Breast epithelium (tissue), 3 donors: ENCODE measurements around the gene GMDS.

Source experiments
- POLR2A ChIP-seq: fragments of 450-650 bp; IDR thresholded peaks from one replicate; pipeline ENCODE4 v1.6.1; 2016; ENCODE audit warnings: antibody characterized with exemption, mild to moderate bottlenecking, moderate library complexity
- POLR2AphosphoS5 ChIP-seq, 3 donors: sonication (generic); formaldehyde crosslinking; IDR thresholded peaks; one replicate each; pipeline ENCODE4 v1.6.1; 2017; ENCODE audit warnings: antibody characterized with exemption in 3 of 3
- TF ChIP-seq, protein P1 (sequence below), 3 donors: fragments of 450-650 bp; IDR thresholded peaks; one replicate each; pipeline ENCODE4 v1.5.1; 2016 to 2017; ENCODE audit warnings: antibody characterized with exemption in 3 of 3, mild to moderate bottlenecking in 3 of 3, moderate library complexity in 3 of 3

DNA sequence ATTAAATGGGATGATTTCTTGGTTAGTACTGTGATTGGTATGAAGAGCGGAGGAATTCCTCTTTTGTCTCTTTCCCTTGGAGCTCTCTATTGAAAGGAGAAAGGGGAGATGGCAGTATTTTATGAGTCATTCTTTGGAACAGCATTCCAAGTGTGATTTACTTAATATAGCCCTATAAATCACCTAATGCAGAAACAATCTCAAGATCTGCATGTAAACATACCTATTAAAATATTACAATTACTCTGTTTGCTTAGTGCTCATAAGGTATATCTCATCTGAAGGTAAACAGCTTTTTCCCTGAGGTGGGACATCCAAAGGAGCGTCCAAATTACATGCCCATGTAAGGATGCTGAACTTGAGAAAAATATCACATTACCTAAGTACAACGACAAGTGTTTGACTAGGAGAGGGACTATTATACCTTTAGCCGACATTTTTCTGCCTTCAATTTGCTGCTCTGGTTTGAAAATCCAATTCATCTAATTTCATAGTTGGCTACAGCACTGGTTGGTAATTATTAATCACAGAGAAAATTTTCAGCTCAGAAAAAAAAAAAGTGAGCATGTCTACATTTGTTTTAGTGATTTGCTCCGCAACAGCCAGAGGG, 406.7 kb downstream of the GMDS start:
- TF ChIP-seq, protein P1, sequence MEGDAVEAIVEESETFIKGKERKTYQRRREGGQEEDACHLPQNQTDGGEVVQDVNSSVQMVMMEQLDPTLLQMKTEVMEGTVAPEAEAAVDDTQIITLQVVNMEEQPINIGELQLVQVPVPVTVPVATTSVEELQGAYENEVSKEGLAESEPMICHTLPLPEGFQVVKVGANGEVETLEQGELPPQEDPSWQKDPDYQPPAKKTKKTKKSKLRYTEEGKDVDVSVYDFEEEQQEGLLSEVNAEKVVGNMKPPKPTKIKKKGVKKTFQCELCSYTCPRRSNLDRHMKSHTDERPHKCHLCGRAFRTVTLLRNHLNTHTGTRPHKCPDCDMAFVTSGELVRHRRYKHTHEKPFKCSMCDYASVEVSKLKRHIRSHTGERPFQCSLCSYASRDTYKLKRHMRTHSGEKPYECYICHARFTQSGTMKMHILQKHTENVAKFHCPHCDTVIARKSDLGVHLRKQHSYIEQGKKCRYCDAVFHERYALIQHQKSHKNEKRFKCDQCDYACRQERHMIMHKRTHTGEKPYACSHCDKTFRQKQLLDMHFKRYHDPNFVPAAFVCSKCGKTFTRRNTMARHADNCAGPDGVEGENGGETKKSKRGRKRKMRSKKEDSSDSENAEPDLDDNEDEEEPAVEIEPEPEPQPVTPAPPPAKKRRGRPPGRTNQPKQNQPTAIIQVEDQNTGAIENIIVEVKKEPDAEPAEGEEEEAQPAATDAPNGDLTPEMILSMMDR (IDR thresholded peaks at IDR 0.05): no peak
- TF ChIP-seq POLR2A (no peak), POLR2AphosphoS5 (IDR thresholded peaks at IDR 0.05) (no peak)
